Measurements from ENCODE around the gene METTL21C. TPM values are rescaled to one million over a fixed set of nuclear protein-coding genes. Genes with fewer than 3 reads are reported as not detected.

The METTL21C gene
- total RNA-seq, 1 donor from 2014 or later: not detected

DNA sequence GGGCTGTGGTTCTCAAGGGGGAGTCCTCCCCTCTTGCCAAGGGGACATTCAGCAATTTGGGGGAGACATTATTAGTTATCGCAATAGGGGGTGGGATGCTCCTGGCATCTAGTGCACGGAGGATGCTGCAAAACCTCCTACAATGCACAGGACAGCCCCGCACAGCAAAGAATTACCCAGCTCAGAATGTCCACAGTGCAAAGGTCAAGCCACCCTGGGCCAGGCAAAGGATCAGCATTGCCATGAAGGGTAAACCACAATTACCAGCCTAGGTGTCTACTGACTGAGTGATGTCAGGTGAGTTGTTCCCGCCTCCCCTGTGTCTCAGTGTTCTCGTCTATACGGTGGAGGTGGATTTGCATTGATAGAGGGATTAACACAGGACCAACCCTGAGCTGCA is 2.4 kb upstream of the METTL21C start:
- H3K36me3 ChIP-seq (ENCODE audit: control insufficient read depth, insufficient read depth, low read length): no peaks in the 10 kb centered on the region
- DNase-seq (ENCODE audit: low read depth): no peak
- H3K27me3 ChIP-seq (ENCODE audit: control insufficient read depth, insufficient read depth, low read length): peaks cover 2% of the 10 kb centered on the region
- TF ChIP-seq, protein P1, sequence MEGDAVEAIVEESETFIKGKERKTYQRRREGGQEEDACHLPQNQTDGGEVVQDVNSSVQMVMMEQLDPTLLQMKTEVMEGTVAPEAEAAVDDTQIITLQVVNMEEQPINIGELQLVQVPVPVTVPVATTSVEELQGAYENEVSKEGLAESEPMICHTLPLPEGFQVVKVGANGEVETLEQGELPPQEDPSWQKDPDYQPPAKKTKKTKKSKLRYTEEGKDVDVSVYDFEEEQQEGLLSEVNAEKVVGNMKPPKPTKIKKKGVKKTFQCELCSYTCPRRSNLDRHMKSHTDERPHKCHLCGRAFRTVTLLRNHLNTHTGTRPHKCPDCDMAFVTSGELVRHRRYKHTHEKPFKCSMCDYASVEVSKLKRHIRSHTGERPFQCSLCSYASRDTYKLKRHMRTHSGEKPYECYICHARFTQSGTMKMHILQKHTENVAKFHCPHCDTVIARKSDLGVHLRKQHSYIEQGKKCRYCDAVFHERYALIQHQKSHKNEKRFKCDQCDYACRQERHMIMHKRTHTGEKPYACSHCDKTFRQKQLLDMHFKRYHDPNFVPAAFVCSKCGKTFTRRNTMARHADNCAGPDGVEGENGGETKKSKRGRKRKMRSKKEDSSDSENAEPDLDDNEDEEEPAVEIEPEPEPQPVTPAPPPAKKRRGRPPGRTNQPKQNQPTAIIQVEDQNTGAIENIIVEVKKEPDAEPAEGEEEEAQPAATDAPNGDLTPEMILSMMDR (IDR thresholded peaks at IDR 0.05; ENCODE audit: insufficient read depth, low read length, poor library complexity, severe bottlenecking): no peak
- no peak overlapping the region for H3K4me3 ChIP-seq (ENCODE audit: low read depth, low read length)

DNA sequence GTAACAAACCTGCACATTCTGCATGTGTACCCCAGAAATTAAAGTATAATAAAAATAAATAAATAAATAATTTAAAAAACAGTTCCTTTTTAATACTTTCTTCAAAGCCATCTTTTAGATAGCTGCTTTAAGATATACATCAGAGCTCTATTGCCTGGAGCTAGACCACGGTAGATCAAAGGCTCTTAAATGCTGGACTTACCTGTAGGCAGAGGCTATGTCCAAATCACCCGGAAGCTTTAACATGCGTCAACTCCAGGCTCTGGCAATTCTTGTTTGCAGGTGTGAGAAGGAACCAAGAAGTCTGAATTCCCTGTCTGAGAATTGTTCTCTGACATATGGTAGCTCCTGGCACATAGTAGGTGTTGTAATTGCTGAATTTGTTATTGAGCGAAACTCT is 1.6 kb upstream of the METTL21C start:
- Histone ChIP-seq H3K27me3 (ENCODE audit: control insufficient read depth, insufficient read depth, low read length) (peaks cover 2% of the 10 kb centered on the region), H3K4me3 (ENCODE audit: low read depth, low read length) (no peak overlapping the region), H3K36me3 (ENCODE audit: control insufficient read depth, insufficient read depth, low read length) (no peaks in the 10 kb centered on the region)
- TF ChIP-seq, protein P1 (IDR thresholded peaks at IDR 0.05; ENCODE audit: insufficient read depth, low read length, poor library complexity, severe bottlenecking): no peak
- DNase-seq (ENCODE audit: low read depth): no peak

DNA sequence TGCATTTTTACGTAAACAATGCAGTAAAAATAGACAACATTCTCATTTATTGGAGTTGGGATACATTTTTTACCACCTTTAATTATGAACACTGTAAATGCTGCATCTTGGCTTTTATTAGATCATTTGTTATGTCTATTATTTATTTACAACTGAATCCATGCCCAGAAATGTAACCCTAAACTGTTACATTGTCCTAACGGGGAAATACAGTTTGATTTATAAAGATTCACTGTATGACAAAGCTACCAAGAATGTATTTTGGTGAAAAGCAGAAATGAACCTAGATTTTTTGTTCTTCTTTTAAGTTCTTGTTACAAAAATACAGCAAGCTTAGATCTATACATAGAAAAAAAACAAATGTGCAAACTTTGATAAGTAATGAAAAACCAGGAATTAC is 1.1 kb downstream of the METTL21C start:
- TF ChIP-seq, protein P1 (IDR thresholded peaks at IDR 0.05; ENCODE audit: insufficient read depth, low read length, poor library complexity, severe bottlenecking): no peak
- Histone ChIP-seq H3K4me3 (ENCODE audit: low read depth, low read length) (no peak overlapping the region), H3K27me3 (ENCODE audit: control insufficient read depth, insufficient read depth, low read length) (peaks cover 2% of the 10 kb centered on the region), H3K36me3 (ENCODE audit: control insufficient read depth, insufficient read depth, low read length) (no peaks in the 10 kb centered on the region)
- DNase-seq (ENCODE audit: low read depth): no peak

DNA sequence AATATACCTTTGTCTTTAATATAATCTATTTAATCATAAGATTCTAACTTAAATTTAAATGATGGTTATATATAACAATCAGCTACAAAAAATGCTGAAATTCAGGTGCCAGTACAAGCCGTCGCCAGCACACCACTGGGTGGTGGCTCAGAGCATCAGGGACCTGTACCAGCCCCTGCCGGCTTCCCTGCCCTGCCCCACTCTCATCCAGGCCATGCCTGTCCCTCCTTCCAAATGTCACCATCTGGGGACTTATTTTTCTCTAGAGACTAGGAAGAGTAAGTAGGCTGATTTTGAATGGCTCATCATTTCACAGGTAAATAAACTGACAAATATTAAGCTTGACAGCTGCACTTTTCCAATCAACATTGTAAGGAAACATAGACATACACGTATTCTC is 1.6 kb downstream of the METTL21C start:
- H3K36me3 ChIP-seq (ENCODE audit: control insufficient read depth, insufficient read depth, low read length): no peaks in the 10 kb centered on the region
- no peak overlapping the region for H3K4me3 ChIP-seq (ENCODE audit: low read depth, low read length)
- TF ChIP-seq, protein P1 (IDR thresholded peaks at IDR 0.05; ENCODE audit: insufficient read depth, low read length, poor library complexity, severe bottlenecking): no peak
- peaks cover 2% of the 10 kb centered on the region for H3K27me3 ChIP-seq (ENCODE audit: control insufficient read depth, insufficient read depth, low read length)
- DNase-seq (ENCODE audit: low read depth): no peak

DNA sequence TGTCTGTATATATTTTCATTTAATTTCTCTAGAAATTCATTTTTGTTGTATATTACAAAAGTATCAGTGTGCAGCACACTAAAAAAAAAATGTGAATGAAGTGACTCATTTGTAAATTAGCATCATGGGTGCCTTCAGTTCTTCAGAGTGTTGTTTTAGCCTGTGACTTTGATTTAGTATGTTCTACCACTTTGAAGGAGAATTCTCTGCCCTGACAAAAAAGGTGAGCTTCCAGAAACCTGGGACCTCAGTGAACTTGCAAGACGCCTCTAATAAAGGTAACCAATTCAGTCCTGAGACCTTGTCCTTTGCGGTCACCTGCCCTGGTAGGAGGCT is 2.4 kb downstream of the METTL21C start:
- TF ChIP-seq, protein P1 (IDR thresholded peaks at IDR 0.05; ENCODE audit: insufficient read depth, low read length, poor library complexity, severe bottlenecking): no peak
- Histone ChIP-seq H3K4me3 (ENCODE audit: low read depth, low read length) (no peak overlapping the region), H3K27me3 (ENCODE audit: control insufficient read depth, insufficient read depth, low read length) (peaks cover 2% of the 10 kb centered on the region), H3K36me3 (ENCODE audit: control insufficient read depth, insufficient read depth, low read length) (no peaks in the 10 kb centered on the region)
- DNase-seq (ENCODE audit: low read depth): no peak

DNA sequence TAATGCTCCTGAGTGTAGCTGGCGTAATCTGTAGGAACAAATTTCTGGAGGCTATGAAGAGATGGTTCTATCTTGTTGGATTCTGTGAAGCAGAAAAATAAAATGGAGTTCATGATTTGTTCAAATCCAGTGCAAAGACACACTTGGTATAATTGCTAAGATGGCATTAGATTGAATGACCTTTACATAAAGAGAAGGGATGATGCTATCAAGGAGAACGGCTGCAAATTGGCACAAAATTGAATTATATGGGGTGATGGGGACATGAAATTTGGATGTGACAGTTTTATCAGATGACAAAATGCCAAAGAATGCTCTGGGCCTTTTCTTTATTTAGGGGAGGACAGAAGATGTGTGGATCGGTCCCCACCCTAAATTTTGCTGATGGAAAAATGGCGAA is 4.0 kb downstream of the METTL21C start:
- H3K4me3 ChIP-seq (ENCODE audit: low read depth, low read length): no peak overlapping the region
- no peaks in the 10 kb centered on the region for H3K36me3 ChIP-seq (ENCODE audit: control insufficient read depth, insufficient read depth, low read length)
- DNase-seq (ENCODE audit: low read depth): no peak
- H3K27me3 ChIP-seq (ENCODE audit: control insufficient read depth, insufficient read depth, low read length): peaks cover 2% of the 10 kb centered on the region
- TF ChIP-seq, protein P1 (IDR thresholded peaks at IDR 0.05; ENCODE audit: insufficient read depth, low read length, poor library complexity, severe bottlenecking): no peak
